ENCODE data around the gene RSPH9.
A peak's percentile ranks its signal among the peaks of the same experiment; 100 is the strongest.

Gene RSPH9

GRCh38 chr6:43683708-43684455 is 39.0 kb downstream of the RSPH9 start:
- DNase-seq (ENCODE audit: low read depth, low spot score): no peak
- Histone ChIP-seq H3K27ac (no peak overlapping the region), H3K9me3 (ENCODE audit: low read depth, low read length) (no peaks in the 10 kb centered on the region), H3K9ac (ENCODE audit: insufficient read length) (no peak overlapping the region), H3K36me3 (ENCODE audit: insufficient read depth, low read length) (peaks cover 30% of the 10 kb centered on the region), H3K4me3 (no peak overlapping the region)
- TF ChIP-seq FOXP2 (optimal IDR thresholded peaks at IDR 0.05; ENCODE audit: control extremely low read depth, extremely low read length, insufficient read depth): no peak
- TF ChIP-seq POLR2AphosphoS5 (IDR thresholded peaks at IDR 0.05; ENCODE audit: borderline replicate concordance, low read depth, low read length): no peak
- TF ChIP-seq EZH2 (IDR thresholded peaks at IDR 0.05): no peak

DNA sequence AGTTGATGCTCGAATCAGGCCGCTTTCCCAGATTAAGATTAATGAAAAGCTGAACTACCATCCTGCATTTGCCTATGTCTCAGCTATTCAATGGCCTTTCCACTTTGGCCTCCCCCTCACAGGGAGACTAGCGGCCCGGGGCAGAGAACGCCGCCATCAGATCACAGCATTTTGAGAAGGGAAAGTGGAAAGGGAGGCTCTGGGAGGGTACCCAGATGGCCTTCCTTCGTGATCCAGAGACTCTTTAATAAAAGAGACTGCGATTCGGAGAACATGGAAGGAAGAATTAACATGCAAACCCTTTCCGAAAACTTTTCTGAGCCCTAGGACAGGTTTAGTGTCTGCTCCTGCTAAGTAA is 42.2 kb downstream of the RSPH9 start:
- Histone ChIP-seq H3K9ac (ENCODE audit: insufficient read length) (peak overlapping the region; percentile 80), H3K27ac (no peak overlapping the region), H3K36me3 (ENCODE audit: insufficient read depth, low read length) (peaks cover 7% of the 10 kb centered on the region), H3K9me3 (ENCODE audit: low read depth, low read length) (no peaks in the 10 kb centered on the region), H3K4me3 (peak overlapping the region; percentile 81)
- no peak for DNase-seq (ENCODE audit: low read depth, low spot score)
- TF ChIP-seq FOXP2 (optimal IDR thresholded peaks at IDR 0.05; ENCODE audit: control extremely low read depth, extremely low read length, insufficient read depth): no peak
- TF ChIP-seq EZH2 (IDR thresholded peaks at IDR 0.05): no peak
- no peak for TF ChIP-seq POLR2AphosphoS5 (IDR thresholded peaks at IDR 0.05; ENCODE audit: borderline replicate concordance, low read depth, low read length)

DNA sequence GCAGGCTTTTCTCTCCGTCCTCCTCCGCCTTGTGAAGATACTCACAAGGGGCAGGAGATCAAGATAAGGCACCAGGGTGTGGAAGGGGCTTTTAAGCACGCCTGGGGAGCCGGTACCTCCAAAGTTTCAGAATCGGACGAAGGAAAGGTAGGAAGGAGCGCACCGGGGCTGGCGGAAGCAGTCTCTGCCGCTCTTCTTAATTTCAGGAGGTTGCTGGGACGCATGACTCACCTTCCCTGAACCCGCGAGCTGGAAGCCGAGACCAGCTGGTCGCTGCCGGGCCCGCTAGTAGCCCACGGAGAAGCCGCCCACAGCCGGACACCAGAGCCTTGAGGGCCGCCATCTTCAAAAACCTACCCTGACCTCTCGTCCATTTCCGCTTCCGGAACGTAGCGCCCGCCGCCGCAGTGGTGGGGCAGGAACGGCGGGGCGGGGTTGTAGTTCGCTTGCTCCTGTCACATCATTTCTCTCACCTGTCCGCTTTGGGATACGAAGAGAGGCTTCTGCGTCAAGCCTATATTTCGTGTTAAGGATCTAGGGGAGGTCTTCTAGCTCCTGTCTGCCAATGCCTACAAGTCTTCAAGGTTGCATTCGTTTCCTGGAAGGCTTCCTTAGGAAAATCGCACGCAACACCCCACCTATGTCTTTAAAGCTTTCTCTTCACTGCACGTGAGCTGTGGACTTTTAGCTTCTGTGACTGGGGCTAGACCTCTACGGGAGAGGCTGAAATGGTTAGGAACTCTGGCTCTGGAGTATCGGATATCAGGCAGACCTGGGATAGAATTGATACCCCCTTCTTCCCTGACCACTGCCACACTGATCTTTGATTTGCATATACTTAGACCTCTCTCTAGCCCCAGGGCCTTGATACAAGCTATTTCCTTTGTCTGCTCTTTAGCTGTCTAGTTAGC is 42.9 kb downstream of the RSPH9 start, which contains the start of gene MRPS18A:
TSS of gene MRPS18A (minus strand) at position 355 of the 911 bp plus-strand sequence. CDS start at position 343, 12 bp downstream.
- H3K27ac ChIP-seq: no peak within 1 kb of the TSS
- peak within 1 kb of the TSS; percentile 80 for H3K9ac ChIP-seq (ENCODE audit: insufficient read length)
- H3K4me3 ChIP-seq: peak within 1 kb of the TSS; percentile 81
- TF ChIP-seq POLR2AphosphoS5 (IDR thresholded peaks at IDR 0.05; ENCODE audit: borderline replicate concordance, low read depth, low read length): peak; percentile 92
- TF ChIP-seq FOXP2 (optimal IDR thresholded peaks at IDR 0.05; ENCODE audit: control extremely low read depth, extremely low read length, insufficient read depth): no peak
- no peak for DNase-seq (ENCODE audit: low read depth, low spot score)
- H3K36me3 ChIP-seq (ENCODE audit: insufficient read depth, low read length): peaks cover 2% of the 10 kb centered on the region
- H3K9me3 ChIP-seq (ENCODE audit: low read depth, low read length): no peaks in the 10 kb centered on the region

GRCh38 chr6:43689421-43689820 is 44.6 kb downstream of the RSPH9 start:
- H3K9me3 ChIP-seq (ENCODE audit: low read depth, low read length): no peaks in the 10 kb centered on the region
- no peak for DNase-seq (ENCODE audit: low read depth, low spot score)
- no peak overlapping the region for H3K27ac ChIP-seq
- no peak overlapping the region for H3K9ac ChIP-seq (ENCODE audit: insufficient read length)
- no peak overlapping the region for H3K4me3 ChIP-seq
- no peaks in the 10 kb centered on the region; the same call in 1 of the 2 replicates for H3K36me3 ChIP-seq (ENCODE audit: insufficient read depth, low read length)
- no peak for TF ChIP-seq FOXP2 (optimal IDR thresholded peaks at IDR 0.05; ENCODE audit: control extremely low read depth, extremely low read length, insufficient read depth)

DNA sequence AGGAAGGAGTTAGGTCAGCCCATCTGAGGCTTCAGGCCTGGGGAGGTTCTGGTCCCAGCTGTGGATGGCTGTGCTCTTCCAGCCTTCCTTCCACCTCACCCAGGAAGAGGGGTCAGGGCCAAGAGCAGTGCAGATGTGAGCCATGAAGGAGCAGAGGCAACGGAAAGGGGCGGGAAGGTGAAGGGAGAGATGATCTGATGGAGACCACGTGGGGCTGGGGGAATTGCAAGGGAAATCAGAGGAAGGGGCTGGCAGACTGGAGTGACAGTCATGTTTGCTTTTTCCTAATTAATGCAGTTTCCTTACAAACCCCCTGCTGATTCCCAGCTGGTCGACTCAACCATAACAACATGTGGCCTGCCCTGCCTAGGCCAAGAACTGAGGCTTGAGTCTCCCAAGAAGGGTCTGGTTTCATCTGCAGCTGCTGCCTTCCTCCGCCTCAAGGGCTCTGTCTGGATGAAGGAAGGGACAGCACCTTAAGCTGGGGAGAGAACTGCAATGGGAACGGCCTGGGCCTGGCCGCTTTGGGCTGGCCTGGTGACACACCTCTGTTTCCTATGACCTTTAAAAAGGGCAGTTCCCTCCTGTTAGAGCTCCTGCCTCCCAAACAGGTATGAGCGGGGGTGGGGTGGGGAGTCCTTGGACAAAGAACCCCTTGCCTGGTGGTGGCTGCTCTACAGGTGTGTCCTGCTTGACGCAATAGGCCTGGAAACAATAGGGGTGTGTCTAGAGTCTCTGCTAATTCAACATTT is 50.6 kb downstream of the RSPH9 start:
- H3K27ac ChIP-seq: no peak overlapping the region
- no peak for DNase-seq (ENCODE audit: low read depth, low spot score)
- H3K9ac ChIP-seq (ENCODE audit: insufficient read length): no peak overlapping the region
- H3K4me3 ChIP-seq: no peak overlapping the region
- H3K36me3 ChIP-seq (ENCODE audit: insufficient read depth, low read length): no peaks in the 10 kb centered on the region
- TF ChIP-seq EZH2 (IDR thresholded peaks at IDR 0.05) (no peak), POLR2AphosphoS5 (IDR thresholded peaks at IDR 0.05; ENCODE audit: borderline replicate concordance, low read depth, low read length) (no peak), FOXP2 (optimal IDR thresholded peaks at IDR 0.05; ENCODE audit: control extremely low read depth, extremely low read length, insufficient read depth) (no peak)
- no peaks in the 10 kb centered on the region for H3K9me3 ChIP-seq (ENCODE audit: low read depth, low read length)

- Histone ChIP-seq H3K4me3 (no peak overlapping the region), H3K9me3 (ENCODE audit: low read depth, low read length) (no peaks in the 10 kb centered on the region), H3K36me3 (ENCODE audit: insufficient read depth, low read length) (no peaks in the 10 kb centered on the region), H3K27ac (no peak overlapping the region), H3K9ac (ENCODE audit: insufficient read length) (no peak overlapping the region)
- DNase-seq (ENCODE audit: low read depth, low spot score): no peak
- TF ChIP-seq POLR2AphosphoS5 (IDR thresholded peaks at IDR 0.05; ENCODE audit: borderline replicate concordance, low read depth, low read length): no peak
- no peak for TF ChIP-seq EZH2 (IDR thresholded peaks at IDR 0.05)
- no peak for TF ChIP-seq FOXP2 (optimal IDR thresholded peaks at IDR 0.05; ENCODE audit: control extremely low read depth, extremely low read length, insufficient read depth)
These were observed 51.1 kb downstream of the RSPH9 start for GRCh38 chr6:43695967-43696291.

DNA sequence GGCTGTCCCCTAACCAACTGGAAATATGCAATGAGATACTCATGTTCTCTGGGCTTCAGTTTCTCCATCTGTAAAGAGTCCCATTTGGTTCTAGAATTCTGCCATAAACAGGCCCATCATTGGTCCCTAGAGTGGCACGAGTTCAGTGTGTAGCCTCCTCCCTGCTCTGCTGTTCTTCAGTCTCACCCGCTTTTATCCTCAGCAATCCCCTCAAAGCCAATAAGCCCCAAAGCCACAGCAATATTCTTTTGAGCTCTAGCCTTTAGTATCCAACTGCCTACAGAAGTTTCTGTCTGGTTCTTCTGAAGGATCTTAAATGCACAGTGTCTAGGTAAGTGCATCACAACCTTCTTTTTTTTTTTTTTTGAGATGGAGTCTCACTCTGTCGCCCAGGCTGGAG is 52.6 kb downstream of the RSPH9 start:
- no peak overlapping the region for H3K9ac ChIP-seq (ENCODE audit: insufficient read length)
- no peak for TF ChIP-seq POLR2AphosphoS5 (IDR thresholded peaks at IDR 0.05; ENCODE audit: borderline replicate concordance, low read depth, low read length)
- TF ChIP-seq EZH2 (IDR thresholded peaks at IDR 0.05): no peak
- TF ChIP-seq FOXP2 (optimal IDR thresholded peaks at IDR 0.05; ENCODE audit: control extremely low read depth, extremely low read length, insufficient read depth): no peak
- H3K36me3 ChIP-seq (ENCODE audit: insufficient read depth, low read length): no peaks in the 10 kb centered on the region
- H3K9me3 ChIP-seq (ENCODE audit: low read depth, low read length): no peaks in the 10 kb centered on the region
- H3K27ac ChIP-seq: no peak overlapping the region
- no peak for DNase-seq (ENCODE audit: low read depth, low spot score)
- no peak overlapping the region for H3K4me3 ChIP-seq
